ENCODE data around the gene STRN.

STRN gene

DNA sequence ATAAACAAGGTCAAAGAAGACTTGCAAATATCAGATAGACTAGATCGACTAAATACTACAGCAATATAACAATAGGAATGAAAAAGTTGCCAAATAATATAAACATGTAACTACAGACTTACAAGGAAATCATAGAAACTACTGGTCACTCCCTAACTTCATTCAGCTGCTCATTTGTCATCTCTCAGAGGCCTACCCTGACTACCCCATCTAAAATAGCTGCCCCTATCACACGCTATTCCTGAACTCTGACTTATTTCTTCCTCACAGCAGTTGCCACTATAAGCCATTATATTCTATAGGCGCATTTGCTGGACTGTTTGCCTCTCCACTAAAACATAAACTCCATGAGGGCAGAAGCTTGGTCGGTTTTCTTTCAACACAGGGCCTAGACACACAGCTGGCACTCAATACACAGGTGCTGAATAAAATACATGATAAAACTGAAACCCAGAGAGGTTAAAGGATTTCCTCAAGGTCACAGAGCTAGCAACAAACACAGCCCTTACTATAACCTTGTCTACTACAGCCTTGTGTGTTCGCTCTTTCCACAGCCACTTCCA, 1.8 kb downstream of the STRN start:
- TF ChIP-seq, protein P1, sequence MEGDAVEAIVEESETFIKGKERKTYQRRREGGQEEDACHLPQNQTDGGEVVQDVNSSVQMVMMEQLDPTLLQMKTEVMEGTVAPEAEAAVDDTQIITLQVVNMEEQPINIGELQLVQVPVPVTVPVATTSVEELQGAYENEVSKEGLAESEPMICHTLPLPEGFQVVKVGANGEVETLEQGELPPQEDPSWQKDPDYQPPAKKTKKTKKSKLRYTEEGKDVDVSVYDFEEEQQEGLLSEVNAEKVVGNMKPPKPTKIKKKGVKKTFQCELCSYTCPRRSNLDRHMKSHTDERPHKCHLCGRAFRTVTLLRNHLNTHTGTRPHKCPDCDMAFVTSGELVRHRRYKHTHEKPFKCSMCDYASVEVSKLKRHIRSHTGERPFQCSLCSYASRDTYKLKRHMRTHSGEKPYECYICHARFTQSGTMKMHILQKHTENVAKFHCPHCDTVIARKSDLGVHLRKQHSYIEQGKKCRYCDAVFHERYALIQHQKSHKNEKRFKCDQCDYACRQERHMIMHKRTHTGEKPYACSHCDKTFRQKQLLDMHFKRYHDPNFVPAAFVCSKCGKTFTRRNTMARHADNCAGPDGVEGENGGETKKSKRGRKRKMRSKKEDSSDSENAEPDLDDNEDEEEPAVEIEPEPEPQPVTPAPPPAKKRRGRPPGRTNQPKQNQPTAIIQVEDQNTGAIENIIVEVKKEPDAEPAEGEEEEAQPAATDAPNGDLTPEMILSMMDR (IDR thresholded peaks at IDR 0.05; ENCODE audit: control insufficient read depth, insufficient read depth, low read depth, low read length, missing control alignments): no peak
- no peak for DNase-seq (ENCODE audit: low read depth)
- H3K4me3 ChIP-seq (ENCODE audit: control insufficient read depth, low read depth, low read length): peak overlapping the region; percentile 82

DNA sequence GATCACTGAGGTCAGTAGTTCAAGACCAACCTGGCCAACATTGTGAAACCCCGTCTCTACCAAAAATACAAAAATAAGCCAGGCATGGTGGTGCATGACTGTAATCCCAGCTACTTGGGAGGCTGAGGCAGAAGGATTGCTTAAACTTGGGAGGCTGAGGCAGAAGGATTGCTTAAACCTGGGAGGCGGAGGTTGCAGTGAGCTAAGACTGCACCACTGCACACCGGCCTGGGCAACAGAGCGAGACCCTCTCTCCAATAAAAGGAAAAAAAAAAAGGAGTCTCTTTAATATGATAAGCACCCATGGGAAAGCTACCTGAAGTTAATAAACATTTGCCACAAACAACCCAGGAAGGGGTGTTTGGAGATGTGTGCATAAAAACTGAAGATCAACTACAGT, 2.6 kb downstream of the STRN start:
- H3K4me3 ChIP-seq (ENCODE audit: control insufficient read depth, low read depth, low read length): no peak overlapping the region
- TF ChIP-seq, protein P1 (IDR thresholded peaks at IDR 0.05; ENCODE audit: control insufficient read depth, insufficient read depth, low read depth, low read length, missing control alignments): no peak
- DNase-seq (ENCODE audit: low read depth): no peak

DNA sequence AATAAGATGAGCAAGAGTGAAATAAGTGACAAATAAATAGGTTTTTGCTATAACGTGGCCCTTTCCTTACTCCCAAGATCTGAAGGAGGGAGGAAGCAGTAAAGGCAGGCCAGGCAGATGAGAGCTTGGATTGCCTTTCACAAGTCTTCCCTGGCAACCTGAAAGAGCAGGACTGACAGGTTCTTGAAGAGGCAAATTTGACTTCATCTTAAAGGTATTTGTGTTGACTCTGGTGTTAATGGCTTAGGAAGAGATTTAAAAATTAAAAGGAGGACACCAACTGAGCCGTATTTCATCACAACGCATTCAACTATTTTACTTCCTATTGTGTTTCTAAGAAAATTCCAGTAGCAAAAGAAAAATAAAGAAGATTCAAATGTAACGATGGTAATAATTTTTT, 3.2 kb downstream of the STRN start:
- no peak for DNase-seq (ENCODE audit: low read depth)
- TF ChIP-seq, protein P1 (IDR thresholded peaks at IDR 0.05; ENCODE audit: control insufficient read depth, insufficient read depth, low read depth, low read length, missing control alignments): no peak
- H3K4me3 ChIP-seq (ENCODE audit: control insufficient read depth, low read depth, low read length): no peak overlapping the region

DNA sequence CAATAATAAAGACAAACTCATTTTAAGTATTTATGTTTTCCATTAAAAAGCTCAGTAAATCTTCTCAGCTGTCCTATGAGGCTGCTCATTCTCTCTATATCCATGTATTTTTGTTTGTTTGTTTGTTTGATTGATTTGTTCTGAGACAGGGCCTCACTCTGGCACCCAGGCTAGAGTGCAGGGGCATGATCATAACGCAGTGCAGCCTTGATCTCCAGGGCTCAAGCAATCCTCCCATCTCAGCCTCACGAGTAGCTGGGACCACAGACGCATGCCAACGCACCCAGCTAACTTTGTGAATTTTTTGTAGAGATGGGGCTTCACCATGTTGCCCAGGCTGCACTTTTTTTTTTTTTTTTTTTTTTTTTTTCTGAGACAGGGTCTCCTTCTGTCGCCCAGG, 5.6 kb downstream of the STRN start:
- no peak for DNase-seq (ENCODE audit: low read depth)
- TF ChIP-seq, protein P1 (IDR thresholded peaks at IDR 0.05; ENCODE audit: control insufficient read depth, insufficient read depth, low read depth, low read length, missing control alignments): no peak
- H3K4me3 ChIP-seq (ENCODE audit: control insufficient read depth, low read depth, low read length): no peak overlapping the region

DNA sequence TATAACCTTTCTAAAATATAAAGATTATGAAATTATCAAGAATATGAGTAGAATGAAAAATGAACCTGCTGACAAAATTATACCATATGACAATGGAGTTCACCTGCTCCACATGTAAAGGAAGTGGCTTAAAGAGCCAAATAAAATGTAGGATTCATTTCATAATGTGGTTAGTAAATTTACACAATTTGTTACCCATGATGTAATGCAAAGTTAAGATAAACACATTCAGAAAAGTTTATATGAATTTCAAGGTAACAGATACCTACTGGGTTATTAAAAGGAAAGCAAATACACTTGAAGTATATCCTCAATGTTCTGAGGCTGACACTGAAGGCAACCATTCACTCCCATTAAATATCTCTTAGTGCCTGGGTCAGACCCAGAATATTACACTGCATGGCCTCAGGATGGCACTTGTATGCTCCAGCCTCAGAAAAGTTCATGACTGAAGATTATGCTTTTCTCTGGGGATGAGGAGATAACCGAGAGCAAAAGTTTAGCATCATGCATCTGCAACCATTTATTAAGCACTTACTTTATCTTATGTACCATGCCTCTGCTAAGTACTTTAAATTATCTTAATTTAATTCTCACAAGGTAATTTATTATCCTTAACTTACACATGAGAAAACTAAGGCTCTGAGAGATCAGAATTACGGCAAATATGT, 6.2 kb downstream of the STRN start:
- TF ChIP-seq, protein P1 (IDR thresholded peaks at IDR 0.05; ENCODE audit: control insufficient read depth, insufficient read depth, low read depth, low read length, missing control alignments): no peak
- DNase-seq (ENCODE audit: low read depth): no peak
- H3K4me3 ChIP-seq (ENCODE audit: control insufficient read depth, low read depth, low read length): no peak overlapping the region

DNA sequence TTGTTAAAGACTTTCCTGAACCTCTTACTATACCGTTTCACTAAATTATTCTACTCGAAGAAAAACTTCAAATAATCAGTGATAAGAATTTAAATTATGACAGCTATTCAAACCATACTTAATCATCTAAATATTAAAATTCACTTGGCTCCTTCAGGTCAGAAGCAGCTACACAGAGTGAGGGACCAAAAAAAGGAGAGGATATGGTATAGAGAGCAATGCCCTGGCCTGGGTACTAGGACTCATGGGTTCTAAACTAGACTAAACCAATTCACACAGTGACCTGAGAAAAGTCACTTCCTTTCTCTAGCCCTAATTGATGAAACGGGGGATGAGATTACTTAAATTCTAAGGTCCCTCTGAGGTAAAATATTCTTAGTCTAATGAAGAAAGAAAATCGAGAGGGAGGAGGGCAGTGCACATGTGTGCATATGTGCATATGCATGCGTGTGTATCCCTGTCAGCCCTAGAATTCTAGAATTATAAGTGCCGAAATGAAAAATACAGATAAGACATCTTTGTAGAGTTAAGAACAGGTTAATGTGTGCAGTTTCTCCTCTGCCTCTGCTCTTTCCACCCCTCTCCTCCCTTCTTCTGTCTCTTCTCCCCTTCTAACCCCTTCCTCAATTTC, 11.2 kb downstream of the STRN start:
- DNase-seq (ENCODE audit: low read depth): no peak
- TF ChIP-seq, protein P1 (IDR thresholded peaks at IDR 0.05; ENCODE audit: control insufficient read depth, insufficient read depth, low read depth, low read length, missing control alignments): no peak

More for the DNA sequence above, 11.2 kb downstream of the STRN start:
- H3K4me3 ChIP-seq (ENCODE audit: control insufficient read depth, low read depth, low read length): no peak overlapping the region
